Measurements from ENCODE around the gene TNFAIP8.

TNFAIP8 gene

GRCh38 chr5:119374901-119375300 is 19.1 kb downstream of the TNFAIP8 start:
- Histone ChIP-seq H3K27me3 (ENCODE audit: insufficient read depth, poor library complexity, severe bottlenecking) (no peaks in the 10 kb centered on the region), H3K4me1 (ENCODE audit: insufficient read depth, poor library complexity, severe bottlenecking) (no peaks in the 10 kb centered on the region), H3K4me3 (ENCODE audit: severe bottlenecking) (no peak overlapping the region), H3K36me3 (ENCODE audit: low read depth) (peaks cover 5% of the 10 kb centered on the region; the same call in 1 of the 2 replicates), H3K9me3 (ENCODE audit: severe bottlenecking) (no peaks in the 10 kb centered on the region), H3K27ac (ENCODE audit: poor library complexity, severe bottlenecking) (no peak overlapping the region)
- TF ChIP-seq, protein P1, sequence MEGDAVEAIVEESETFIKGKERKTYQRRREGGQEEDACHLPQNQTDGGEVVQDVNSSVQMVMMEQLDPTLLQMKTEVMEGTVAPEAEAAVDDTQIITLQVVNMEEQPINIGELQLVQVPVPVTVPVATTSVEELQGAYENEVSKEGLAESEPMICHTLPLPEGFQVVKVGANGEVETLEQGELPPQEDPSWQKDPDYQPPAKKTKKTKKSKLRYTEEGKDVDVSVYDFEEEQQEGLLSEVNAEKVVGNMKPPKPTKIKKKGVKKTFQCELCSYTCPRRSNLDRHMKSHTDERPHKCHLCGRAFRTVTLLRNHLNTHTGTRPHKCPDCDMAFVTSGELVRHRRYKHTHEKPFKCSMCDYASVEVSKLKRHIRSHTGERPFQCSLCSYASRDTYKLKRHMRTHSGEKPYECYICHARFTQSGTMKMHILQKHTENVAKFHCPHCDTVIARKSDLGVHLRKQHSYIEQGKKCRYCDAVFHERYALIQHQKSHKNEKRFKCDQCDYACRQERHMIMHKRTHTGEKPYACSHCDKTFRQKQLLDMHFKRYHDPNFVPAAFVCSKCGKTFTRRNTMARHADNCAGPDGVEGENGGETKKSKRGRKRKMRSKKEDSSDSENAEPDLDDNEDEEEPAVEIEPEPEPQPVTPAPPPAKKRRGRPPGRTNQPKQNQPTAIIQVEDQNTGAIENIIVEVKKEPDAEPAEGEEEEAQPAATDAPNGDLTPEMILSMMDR (IDR thresholded peaks at IDR 0.05; ENCODE audit: poor library complexity, severe bottlenecking) = no peak
- DNase-seq (ENCODE audit: low spot score) = no peak
- ATAC-seq (ENCODE audit: low read depth) = no peak

DNA sequence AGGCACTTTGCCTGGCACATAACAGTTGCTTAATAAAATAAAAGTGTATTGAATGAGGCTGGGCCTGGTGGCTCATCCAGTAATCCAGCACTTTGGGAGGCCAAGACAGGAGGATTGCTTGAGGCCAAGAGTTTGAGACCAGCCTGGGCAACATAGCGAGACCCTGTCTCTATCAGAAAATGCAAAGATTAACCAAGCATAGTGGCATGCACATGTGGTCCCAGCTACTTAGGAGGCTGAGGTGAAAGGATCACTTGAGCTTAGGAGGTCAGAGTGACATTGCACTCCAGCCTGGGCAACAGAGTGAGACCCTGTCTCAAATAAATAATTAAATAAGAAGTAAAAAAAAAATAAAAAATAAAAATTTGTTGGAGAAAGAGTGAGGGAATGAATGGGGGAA is 21.2 kb downstream of the TNFAIP8 start:
- TF ChIP-seq, protein P1 (IDR thresholded peaks at IDR 0.05; ENCODE audit: poor library complexity, severe bottlenecking) = no peak
- no peaks in the 10 kb centered on the region for H3K9me3 ChIP-seq (ENCODE audit: severe bottlenecking)
- ATAC-seq (ENCODE audit: low read depth) (no peak), DNase-seq (ENCODE audit: low spot score) (no peak)
- no peaks in the 10 kb centered on the region for H3K4me1 ChIP-seq (ENCODE audit: insufficient read depth, poor library complexity, severe bottlenecking)
- H3K36me3 ChIP-seq (ENCODE audit: low read depth) = peaks cover 9% of the 10 kb centered on the region; the same call in 1 of the 2 replicates
- H3K27me3 ChIP-seq (ENCODE audit: insufficient read depth, poor library complexity, severe bottlenecking) = no peaks in the 10 kb centered on the region
- no peak overlapping the region for H3K27ac ChIP-seq (ENCODE audit: poor library complexity, severe bottlenecking)
- H3K4me3 ChIP-seq (ENCODE audit: severe bottlenecking) = no peak overlapping the region

DNA sequence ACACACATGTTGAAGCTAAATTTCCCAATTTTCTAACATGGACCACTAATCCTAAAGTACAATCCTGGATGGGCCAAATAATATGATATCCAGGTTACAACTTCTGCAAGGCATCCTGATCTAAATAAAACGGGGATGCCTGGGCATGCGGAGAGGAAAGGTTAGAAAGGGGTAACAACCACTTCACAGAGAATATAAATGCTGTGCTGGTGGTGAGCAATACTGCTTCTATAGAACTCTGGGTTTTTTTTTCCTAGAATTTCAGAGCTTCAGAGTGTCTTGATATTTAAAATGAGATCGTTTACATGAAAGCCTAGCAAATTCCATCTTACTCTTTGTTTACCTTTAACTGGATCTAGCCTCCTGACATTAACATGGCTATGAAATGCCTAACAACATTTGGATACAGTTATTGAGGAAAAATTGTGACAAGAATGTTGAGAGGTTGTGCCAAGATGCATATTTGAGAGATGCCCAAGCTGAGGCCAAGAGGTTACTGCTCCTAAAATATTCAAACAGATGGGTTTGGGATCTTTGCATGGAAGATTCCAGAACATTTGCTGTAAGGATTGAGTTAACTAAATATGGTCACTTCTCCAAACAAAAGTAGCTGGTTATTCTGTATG is 22.4 kb downstream of the TNFAIP8 start:
- H3K4me1 ChIP-seq (ENCODE audit: insufficient read depth, poor library complexity, severe bottlenecking) = no peaks in the 10 kb centered on the region
- TF ChIP-seq, protein P1 (IDR thresholded peaks at IDR 0.05; ENCODE audit: poor library complexity, severe bottlenecking) = no peak
- H3K9me3 ChIP-seq (ENCODE audit: severe bottlenecking) = no peaks in the 10 kb centered on the region
- H3K27ac ChIP-seq (ENCODE audit: poor library complexity, severe bottlenecking) = no peak overlapping the region
- no peaks in the 10 kb centered on the region for H3K27me3 ChIP-seq (ENCODE audit: insufficient read depth, poor library complexity, severe bottlenecking)
- peaks cover 9% of the 10 kb centered on the region; the same call in 1 of the 2 replicates for H3K36me3 ChIP-seq (ENCODE audit: low read depth)
- no peak for ATAC-seq (ENCODE audit: low read depth)
- no peak for DNase-seq (ENCODE audit: low spot score)
- H3K4me3 ChIP-seq (ENCODE audit: severe bottlenecking) = no peak overlapping the region

DNA sequence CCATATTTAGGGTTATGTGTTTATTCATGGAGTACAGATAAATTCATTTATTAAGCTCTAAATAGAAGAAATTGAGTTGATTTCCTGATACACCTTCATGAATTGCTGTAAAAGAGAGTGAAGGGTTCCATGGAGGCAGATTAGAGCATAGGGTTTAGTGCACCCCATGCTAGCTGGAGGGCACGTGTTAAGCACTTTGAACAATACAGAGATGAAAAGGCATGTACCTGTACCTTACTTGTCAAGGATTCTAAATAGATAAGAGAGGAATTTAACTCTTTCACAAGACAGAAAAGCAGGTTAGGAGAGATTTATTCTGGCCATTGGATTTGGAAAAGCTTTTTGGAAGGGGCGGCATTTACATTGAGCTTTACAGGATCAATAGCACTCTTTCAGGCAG is 23.3 kb downstream of the TNFAIP8 start:
- no peaks in the 10 kb centered on the region for H3K4me1 ChIP-seq (ENCODE audit: insufficient read depth, poor library complexity, severe bottlenecking)

More for the DNA sequence above, 23.3 kb downstream of the TNFAIP8 start:
- H3K4me3 ChIP-seq (ENCODE audit: severe bottlenecking) = no peak overlapping the region
- ATAC-seq (ENCODE audit: low read depth) (no peak), DNase-seq (ENCODE audit: low spot score) (no peak)
- H3K27ac ChIP-seq (ENCODE audit: poor library complexity, severe bottlenecking) = no peak overlapping the region
- H3K9me3 ChIP-seq (ENCODE audit: severe bottlenecking) = no peaks in the 10 kb centered on the region
- peaks cover 5% of the 10 kb centered on the region; the same call in 1 of the 2 replicates for H3K36me3 ChIP-seq (ENCODE audit: low read depth)
- TF ChIP-seq, protein P1 (IDR thresholded peaks at IDR 0.05; ENCODE audit: poor library complexity, severe bottlenecking) = no peak
- no peaks in the 10 kb centered on the region for H3K27me3 ChIP-seq (ENCODE audit: insufficient read depth, poor library complexity, severe bottlenecking)
